GM23248 (cell line): ENCODE results near the gene ADSS2. TPM values are rescaled to one million over a fixed set of nuclear protein-coding genes. Genes with fewer than 3 reads are reported as not detected.
"Not testable (repeated sequence)": the region's sequence is repeated elsewhere in the genome, so short reads cannot be mapped to it uniquely, and the experiment has no call there.

Source experiments
- DNase-seq: peaks from one replicate; pipeline ENCODE4 v3.0.0-alpha.2; 2015
- H2AFZ ChIP-seq: fragments of 200-600 bp; sonication (generic); 2 replicates; pipeline ENCODE4 v1.6.1; 2016; ENCODE audit warnings: antibody characterized with exemption
- H3F3A ChIP-seq: fragments of 200-600 bp; sonication (generic); 2 replicates; pipeline ENCODE4 v1.6.1; 2016; ENCODE audit warnings: mild to moderate bottlenecking, antibody characterized with exemption, mixed run types; ENCODE audit not compliant: insufficient read depth
- H3K27ac ChIP-seq: fragments of 200-600 bp; sonication (generic); 2 replicates; pipeline ENCODE4 v1.5.1; 2016; ENCODE audit warnings: mild to moderate bottlenecking
- H3K27me3 ChIP-seq: fragments of 200-600 bp; sonication (generic); replicated peaks from 2 replicates; pipeline ENCODE4 v1.6.1; 2016; ENCODE audit warnings: mild to moderate bottlenecking; ENCODE audit not compliant: insufficient read depth
- H3K36me3 ChIP-seq: fragments of 200-600 bp; sonication (generic); 2 replicates; pipeline ENCODE4 v1.6.1; 2016; ENCODE audit warnings: low read depth, mild to moderate bottlenecking
- H3K4me1 ChIP-seq: fragments of 200-600 bp; sonication (generic); 2 replicates; pipeline ENCODE4 v1.6.1; 2016; ENCODE audit warnings: mild to moderate bottlenecking; ENCODE audit not compliant: insufficient read depth
- H3K4me2 ChIP-seq: fragments of 200-600 bp; sonication (generic); one replicate; pipeline ENCODE4 v1.6.1; 2016; ENCODE audit warnings: mild to moderate bottlenecking; ENCODE audit not compliant: unreplicated experiment
- H3K4me3 ChIP-seq: fragments of 200-600 bp; sonication (generic); 2 replicates; pipeline ENCODE4 v1.5.1; 2016; ENCODE audit warnings: mild to moderate bottlenecking
- H3K79me2 ChIP-seq: fragments of 200-600 bp; sonication (generic); 2 replicates; pipeline ENCODE4 v1.6.1; 2016; ENCODE audit warnings: mild to moderate bottlenecking; ENCODE audit not compliant: insufficient read depth
- H3K9ac ChIP-seq: fragments of 200-600 bp; sonication (generic); 2 replicates; pipeline ENCODE4 v1.6.1; 2016; ENCODE audit warnings: mild to moderate bottlenecking
- H3K9me2 ChIP-seq: fragments of 200-600 bp; sonication (generic); 2 replicates; pipeline ENCODE4 v1.6.1; 2016; ENCODE audit warnings: mixed run types, mild to moderate bottlenecking, moderate library complexity; ENCODE audit not compliant: insufficient read depth
- H3K9me3 ChIP-seq: fragments of 200-600 bp; sonication (generic); one replicate; pipeline ENCODE4 v1.6.1; 2017; ENCODE audit warnings: low read depth
- H4K20me1 ChIP-seq: fragments of 200-600 bp; sonication (generic); 2 replicates; pipeline ENCODE4 v1.6.0; 2016; ENCODE audit not compliant: insufficient read depth
- EZH2 ChIP-seq: fragments of 200-600 bp; sonication (generic); IDR thresholded peaks from 2 replicates; pipeline ENCODE4 v1.6.1; 2018; ENCODE audit warnings: antibody characterized with exemption, mild to moderate bottlenecking; ENCODE audit not compliant: insufficient read depth, poor library complexity, severe bottlenecking
- EZH2phosphoT487 ChIP-seq: fragments of 200-600 bp; sonication (generic); IDR thresholded peaks from 2 replicates; pipeline ENCODE4 v1.6.1; 2018; ENCODE audit warnings: antibody characterized with exemption, moderate library complexity, mild to moderate bottlenecking, low read depth; ENCODE audit not compliant: insufficient read depth
- WGBS, 2 experiments: methylation state at CpG; one replicate each; pipeline ENCODE4 v1.1.6; 2015 to 2017; ENCODE audit warnings: low lambda C conversion rate in 2 of 2, low coverage in 1 of 2; ENCODE audit errors: missing lambda C conversion rate in 2 of 2; 5-methylcytosine and 5-hydroxymethylcytosine counted together
- in situ Hi-C: fragments of 300-500 bp; cut with MboI; formaldehyde crosslinking; loops from 2 replicates; pipeline ENCODE4 v1.15.0; 2020
- polyA plus RNA-seq: library from polyadenylated mRNA; unstranded; fragments of >200 nt; fragmentation: Nextera tagmentation; extraction: Ambion mirVana; gene quantifications from 2 replicates; pipeline ENCODE4 v1.2.1, GENCODE V29; 2016
- total RNA-seq: library from RNA; depleted of rRNA; stranded (reverse); fragments of >200 nt; shearing (Covaris generic); gene quantifications from 2 replicates; pipeline ENCODE4 v1.2.3, GENCODE V29; 2014

Gene ADSS2
- total and polyA plus RNA-seq, 2 experiments from 2014 or later: 38.8 to 55.0 TPM

- Histone ChIP-seq H3K4me2 (peak overlapping the region; percentile 63), H3K79me2 (no peaks in the 10 kb centered on the region), H3F3A (peaks cover 21% of the 10 kb centered on the region), H3K4me1 (peaks cover 14% of the 10 kb centered on the region), H3K27me3 (no peaks in the 10 kb centered on the region), H2AFZ (peak overlapping the region; percentile 57), H4K20me1 (no peaks in the 10 kb centered on the region), H3K27ac (peak overlapping the region; percentile 83), H3K9me3 (no peaks in the 10 kb centered on the region), H3K4me3 (peak overlapping the region; percentile 51), H3K36me3 (no peaks in the 10 kb centered on the region), H3K9ac (peak overlapping the region; percentile 61), H3K9me2 (no peaks in the 10 kb centered on the region)
- in situ Hi-C loops: no loop called here
- TF ChIP-seq EZH2phosphoT487 (no peak), EZH2 (no peak)
- peak; percentile 80 for DNase-seq
- 24 to 25% methylated on average over 7 of the region's 7 CpGs for WGBS, 2 experiments
These were observed 69.7 kb downstream of the ADSS2 start for GRCh38 chr1:244381878-244382565.

- Histone ChIP-seq H3F3A (peaks cover under 1% of the 10 kb centered on the region; the same call in 1 of the 2 replicates), H2AFZ (no peak overlapping the region), H3K9me3 (no peaks in the 10 kb centered on the region), H3K4me2 (no peak overlapping the region), H3K79me2 (no peaks in the 10 kb centered on the region), H4K20me1 (no peaks in the 10 kb centered on the region), H3K4me1 (no peaks in the 10 kb centered on the region), H3K36me3 (no peaks in the 10 kb centered on the region), H3K27me3 (no peaks in the 10 kb centered on the region), H3K9me2 (no peaks in the 10 kb centered on the region), H3K4me3 (no peak overlapping the region), H3K27ac (no peak overlapping the region), H3K9ac (no peak overlapping the region)
- in situ Hi-C loops: no loop called here
- TF ChIP-seq EZH2phosphoT487: no peak
- TF ChIP-seq EZH2: no peak
- DNase-seq: no peak
- WGBS, 2 experiments: 88 to 93% methylated on average over 6 of the region's 6 CpGs
These were observed 75.6 kb downstream of the ADSS2 start for GRCh38 chr1:244376126-244376525.

- TF ChIP-seq EZH2phosphoT487 (no peak), EZH2 (no peak)
- no peaks in the 10 kb centered on the region for H3K9me3 ChIP-seq
- H3K9ac ChIP-seq: no peak overlapping the region
- H3K36me3 ChIP-seq: no peaks in the 10 kb centered on the region
- no peak overlapping the region for H3K4me2 ChIP-seq
- in situ Hi-C loops: no loop called here
- no peaks in the 10 kb centered on the region for H3F3A ChIP-seq
- H3K9me2 ChIP-seq: no peaks in the 10 kb centered on the region
- no peaks in the 10 kb centered on the region for H3K27me3 ChIP-seq
- H4K20me1 ChIP-seq: no peaks in the 10 kb centered on the region
- H3K4me3 ChIP-seq: no peak overlapping the region
- no peak overlapping the region for H3K27ac ChIP-seq
- DNase-seq: no peak
- no peaks in the 10 kb centered on the region for H3K79me2 ChIP-seq
- H2AFZ ChIP-seq: no peak overlapping the region
- no peaks in the 10 kb centered on the region for H3K4me1 ChIP-seq
- 77 to 79% methylated on average over 7 of the region's 7 CpGs for WGBS, 2 experiments
These were observed 76.7 kb downstream of the ADSS2 start for GRCh38 chr1:244375051-244375450.

GRCh38 chr1:244374484-244374883, 77.2 kb downstream of the ADSS2 start:
- H3K27me3 ChIP-seq, DNase-seq, H3K36me3 ChIP-seq, H4K20me1 ChIP-seq, H3K9me2 ChIP-seq, H3K9ac ChIP-seq, H3K4me1 ChIP-seq, in situ Hi-C loops, H3K79me2 ChIP-seq, H2AFZ ChIP-seq, H3K4me3 ChIP-seq, H3K9me3 ChIP-seq, H3K27ac ChIP-seq, H3F3A ChIP-seq, H3K4me2 ChIP-seq: not testable (repeated sequence)
- 93 to 94% methylated on average over 6 of the region's 6 CpGs for WGBS, 2 experiments
